Spleen (tissue), 7 donors: ENCODE data around the gene CABP4.

ENCODE experiments used
- POLR2AphosphoS5 ChIP-seq, 3 donors: sonication (generic); formaldehyde crosslinking; IDR thresholded peaks; one replicate each; pipeline ENCODE4 v1.5.1; 2017; ENCODE audit warnings: antibody characterized with exemption in 3 of 3
- TF ChIP-seq, protein P1 (sequence below), 11 experiments: fragments of 200-600 bp in 7 of 11; fragments of 450-650 bp in 4 of 11; sonication (generic) in 4 of 11; IDR thresholded peaks in 8 of 11; conservative IDR thresholded peaks in 3 of 11; 1 replicate in 7 of 11; 2 replicates in 4 of 11; pipeline versions ENCODE4 v1.4.0 to v1.8.0; 2016 to 2021; ENCODE audit warnings: antibody characterized with exemption in 11 of 11, inconsistent platforms in 4 of 11, mild to moderate bottlenecking in 1 of 11
- donor health status: DM: no; HTN: no; CAD: no; lungs with moderate emphysema.
- donor health status: DM: no; HTN: no; CAD: no.
- donor health status: DM: no; HTN: no; CAD: no.

GRCh38 chr11:67431346-67432249, 23.6 kb upstream of the CABP4 start:
- TF ChIP-seq, protein P1, sequence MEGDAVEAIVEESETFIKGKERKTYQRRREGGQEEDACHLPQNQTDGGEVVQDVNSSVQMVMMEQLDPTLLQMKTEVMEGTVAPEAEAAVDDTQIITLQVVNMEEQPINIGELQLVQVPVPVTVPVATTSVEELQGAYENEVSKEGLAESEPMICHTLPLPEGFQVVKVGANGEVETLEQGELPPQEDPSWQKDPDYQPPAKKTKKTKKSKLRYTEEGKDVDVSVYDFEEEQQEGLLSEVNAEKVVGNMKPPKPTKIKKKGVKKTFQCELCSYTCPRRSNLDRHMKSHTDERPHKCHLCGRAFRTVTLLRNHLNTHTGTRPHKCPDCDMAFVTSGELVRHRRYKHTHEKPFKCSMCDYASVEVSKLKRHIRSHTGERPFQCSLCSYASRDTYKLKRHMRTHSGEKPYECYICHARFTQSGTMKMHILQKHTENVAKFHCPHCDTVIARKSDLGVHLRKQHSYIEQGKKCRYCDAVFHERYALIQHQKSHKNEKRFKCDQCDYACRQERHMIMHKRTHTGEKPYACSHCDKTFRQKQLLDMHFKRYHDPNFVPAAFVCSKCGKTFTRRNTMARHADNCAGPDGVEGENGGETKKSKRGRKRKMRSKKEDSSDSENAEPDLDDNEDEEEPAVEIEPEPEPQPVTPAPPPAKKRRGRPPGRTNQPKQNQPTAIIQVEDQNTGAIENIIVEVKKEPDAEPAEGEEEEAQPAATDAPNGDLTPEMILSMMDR (IDR thresholded peaks at IDR 0.05 in 8 of 11, conservative IDR thresholded peaks at IDR 0.05 in 3 of 11), result no peak
- peak in 2 of 3 donors; percentile 34 to 64 for TF ChIP-seq POLR2AphosphoS5 (IDR thresholded peaks at IDR 0.05)
